Measurements from ENCODE around the gene STIM2. TPM values are rescaled to one million over a fixed set of nuclear protein-coding genes. Genes with fewer than 3 reads are reported as not detected.

STIM2 gene
- total RNA-seq, 1 experiment from 2014 or later, result 59.0 TPM

DNA sequence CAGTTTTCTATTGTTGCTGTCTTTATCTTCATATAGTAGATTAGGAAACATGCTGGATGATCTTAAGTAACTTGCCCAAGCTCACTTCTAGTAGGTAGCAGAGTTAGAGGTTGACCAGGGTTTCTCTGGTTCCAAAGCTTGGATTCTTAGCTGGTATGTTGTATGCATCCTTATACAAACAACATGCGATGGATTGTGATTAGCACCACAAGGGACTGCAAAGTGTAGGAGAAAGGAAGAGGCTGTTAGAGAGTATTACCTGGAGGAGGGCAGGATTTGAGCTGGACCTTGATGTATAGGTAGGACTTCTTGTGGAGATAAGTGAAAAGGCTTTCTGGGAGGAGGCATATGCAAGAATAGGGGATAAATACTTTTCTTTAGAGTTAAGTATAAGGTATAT lies 5.6 kb downstream of the STIM2 start:
- POLR2A ChIA-PET (ENCODE audit: low non-redundant PET), result interaction anchor here (0.6 kb wide), 1 partner anchor 19 kb away, joined by 3 read pairs; no protein-coding TSS in a partner anchor
- H3K27me3 ChIP-seq (replicated peaks; ENCODE audit: insufficient read depth, low read depth, low read length, poor library complexity), result no peaks in the 10 kb centered on the region
- DNase-seq (ENCODE audit: low spot score), result no peak
- CTCF ChIA-PET, result no interaction called here
- no peak for TF ChIP-seq EZH2 (IDR thresholded peaks at IDR 0.05; ENCODE audit: borderline replicate concordance, low read depth, low read length, poor library complexity, severe bottlenecking)
- H3K27ac ChIP-seq (ENCODE audit: low read depth, low read length, poor library complexity, severe bottlenecking), result no peak overlapping the region
- no TSS peak for BruUV-seq (replicated peaks)
- H3K4me1 ChIP-seq (ENCODE audit: insufficient read depth, low read length, poor library complexity, severe bottlenecking), result peaks cover 86% of the 10 kb centered on the region
- intact Hi-C loops (cut with micrococcal nuclease; ENCODE audit: unreplicated experiment), result loop anchor here (10.0 kb wide), 1 partner anchor 141 kb away; no protein-coding TSS in a partner anchor
- H3K4me3 ChIP-seq (ENCODE audit: low read depth, low read length, poor library complexity, severe bottlenecking), result no peak overlapping the region
- H3K9me3 ChIP-seq (ENCODE audit: low read depth, low read length, poor library complexity, severe bottlenecking), result no peaks in the 10 kb centered on the region
- no peaks in the 10 kb centered on the region for H3K36me3 ChIP-seq (ENCODE audit: insufficient read depth, low read length, poor library complexity, severe bottlenecking)

DNA sequence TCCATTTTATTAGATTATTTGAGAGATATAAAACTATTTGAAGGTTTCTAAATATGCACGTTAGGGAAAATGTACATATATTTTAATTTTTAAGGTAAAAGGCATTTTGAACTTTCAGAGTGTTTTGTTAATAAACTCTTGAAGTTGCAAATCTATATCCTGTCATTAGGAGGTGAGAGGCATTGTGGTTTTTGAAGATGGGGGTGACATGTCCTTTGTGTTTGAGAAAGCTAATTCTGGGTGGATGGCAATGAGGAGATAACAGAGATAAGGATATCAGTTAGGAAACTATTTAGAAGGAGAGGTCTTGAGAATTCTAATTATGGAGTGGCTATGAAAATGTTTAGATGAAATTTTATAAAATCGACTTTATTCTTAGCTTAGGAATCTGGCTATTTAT lies 6.1 kb downstream of the STIM2 start:
- TF ChIP-seq, protein P1, sequence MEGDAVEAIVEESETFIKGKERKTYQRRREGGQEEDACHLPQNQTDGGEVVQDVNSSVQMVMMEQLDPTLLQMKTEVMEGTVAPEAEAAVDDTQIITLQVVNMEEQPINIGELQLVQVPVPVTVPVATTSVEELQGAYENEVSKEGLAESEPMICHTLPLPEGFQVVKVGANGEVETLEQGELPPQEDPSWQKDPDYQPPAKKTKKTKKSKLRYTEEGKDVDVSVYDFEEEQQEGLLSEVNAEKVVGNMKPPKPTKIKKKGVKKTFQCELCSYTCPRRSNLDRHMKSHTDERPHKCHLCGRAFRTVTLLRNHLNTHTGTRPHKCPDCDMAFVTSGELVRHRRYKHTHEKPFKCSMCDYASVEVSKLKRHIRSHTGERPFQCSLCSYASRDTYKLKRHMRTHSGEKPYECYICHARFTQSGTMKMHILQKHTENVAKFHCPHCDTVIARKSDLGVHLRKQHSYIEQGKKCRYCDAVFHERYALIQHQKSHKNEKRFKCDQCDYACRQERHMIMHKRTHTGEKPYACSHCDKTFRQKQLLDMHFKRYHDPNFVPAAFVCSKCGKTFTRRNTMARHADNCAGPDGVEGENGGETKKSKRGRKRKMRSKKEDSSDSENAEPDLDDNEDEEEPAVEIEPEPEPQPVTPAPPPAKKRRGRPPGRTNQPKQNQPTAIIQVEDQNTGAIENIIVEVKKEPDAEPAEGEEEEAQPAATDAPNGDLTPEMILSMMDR (conservative IDR thresholded peaks at IDR 0.05; ENCODE audit: low read depth, low read length), result no peak
- TF ChIP-seq EZH2 (IDR thresholded peaks at IDR 0.05; ENCODE audit: borderline replicate concordance, low read depth, low read length, poor library complexity, severe bottlenecking), result no peak
- intact Hi-C loops (cut with micrococcal nuclease; ENCODE audit: unreplicated experiment), result loop anchor here (10.0 kb wide), 1 partner anchor 142 kb away; no protein-coding TSS in a partner anchor
- Histone ChIP-seq H3K27me3 (replicated peaks; ENCODE audit: insufficient read depth, low read depth, low read length, poor library complexity) (no peaks in the 10 kb centered on the region), H3K4me3 (ENCODE audit: low read depth, low read length, poor library complexity, severe bottlenecking) (no peak overlapping the region), H3K27ac (ENCODE audit: low read depth, low read length, poor library complexity, severe bottlenecking) (no peak overlapping the region), H3K9me3 (ENCODE audit: low read depth, low read length, poor library complexity, severe bottlenecking) (no peaks in the 10 kb centered on the region), H3K4me1 (ENCODE audit: insufficient read depth, low read length, poor library complexity, severe bottlenecking) (peaks cover 91% of the 10 kb centered on the region), H3K36me3 (ENCODE audit: insufficient read depth, low read length, poor library complexity, severe bottlenecking) (no peaks in the 10 kb centered on the region)
- DNase-seq (ENCODE audit: low spot score), result no peak
- BruUV-seq (replicated peaks), result no TSS peak
- ChIA-PET POLR2A (ENCODE audit: low non-redundant PET) (interaction anchor here (0.6 kb wide), 1 partner anchor 18 kb away, joined by 3 read pairs; no protein-coding TSS in a partner anchor), CTCF (no interaction called here)

DNA sequence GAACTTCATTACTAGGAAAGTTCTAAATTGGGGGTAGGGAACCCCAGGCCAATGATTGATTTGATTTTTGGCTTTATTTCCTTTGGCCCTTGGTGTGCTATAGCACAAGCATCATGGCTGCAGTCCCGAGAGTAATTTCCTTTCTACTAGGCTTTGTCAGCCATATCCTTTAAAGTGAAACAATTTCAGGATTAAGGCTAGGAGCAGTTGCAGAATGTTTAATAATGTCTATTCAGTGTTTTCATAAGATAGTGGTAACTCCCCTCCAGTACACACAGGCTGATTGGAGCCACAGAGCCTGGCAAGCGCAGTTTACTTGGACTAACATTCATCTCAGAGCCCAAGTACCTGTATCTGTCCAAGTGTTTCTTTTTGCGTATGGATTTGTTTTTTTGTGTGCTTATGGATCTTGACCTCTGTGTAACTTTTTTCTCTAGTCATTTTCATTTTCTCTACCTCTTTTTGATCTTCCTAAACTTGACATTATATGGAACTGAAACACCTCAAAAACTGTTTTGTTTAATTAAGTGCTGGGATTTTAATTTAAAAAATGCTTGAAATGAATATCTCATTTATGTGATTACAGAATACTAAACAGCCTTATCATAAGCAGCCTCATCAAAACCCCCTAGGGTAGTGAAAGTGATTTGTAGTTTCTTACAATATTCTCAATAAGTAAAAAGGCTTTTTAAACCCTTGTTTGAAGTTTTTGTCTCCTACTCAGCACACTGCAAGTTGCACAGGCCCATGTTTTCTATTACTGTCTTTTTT lies 7.5 kb downstream of the STIM2 start:
- no peaks in the 10 kb centered on the region for H3K9me3 ChIP-seq (ENCODE audit: low read depth, low read length, poor library complexity, severe bottlenecking)
- peak; percentile 59 for DNase-seq (ENCODE audit: low spot score)
- no TSS peak for BruUV-seq (replicated peaks)
- intact Hi-C loops (cut with micrococcal nuclease; ENCODE audit: unreplicated experiment), result loop anchor here (10.0 kb wide), 1 partner anchor 143 kb away; no protein-coding TSS in a partner anchor
- ChIA-PET POLR2A (ENCODE audit: low non-redundant PET) (interaction anchor here (0.6 kb wide), 1 partner anchor 63 kb away, joined by 3 read pairs; no protein-coding TSS in a partner anchor), CTCF (no interaction called here)
- H3K27ac ChIP-seq (ENCODE audit: low read depth, low read length, poor library complexity, severe bottlenecking), result peak overlapping the region; percentile 75
- no peaks in the 10 kb centered on the region for H3K36me3 ChIP-seq (ENCODE audit: insufficient read depth, low read length, poor library complexity, severe bottlenecking)
- H3K4me3 ChIP-seq (ENCODE audit: low read depth, low read length, poor library complexity, severe bottlenecking), result peak overlapping the region; percentile 1
- TF ChIP-seq, protein P1 (conservative IDR thresholded peaks at IDR 0.05; ENCODE audit: low read depth, low read length), result no peak
- TF ChIP-seq EZH2 (IDR thresholded peaks at IDR 0.05; ENCODE audit: borderline replicate concordance, low read depth, low read length, poor library complexity, severe bottlenecking), result no peak
- H3K27me3 ChIP-seq (replicated peaks; ENCODE audit: insufficient read depth, low read depth, low read length, poor library complexity), result no peaks in the 10 kb centered on the region
- peaks cover 95% of the 10 kb centered on the region for H3K4me1 ChIP-seq (ENCODE audit: insufficient read depth, low read length, poor library complexity, severe bottlenecking)
